ENCODE results near the gene TKT. TPM values are rescaled to one million over a fixed set of nuclear protein-coding genes. Genes with fewer than 3 reads are reported as not detected.
A peak's percentile ranks its signal among the peaks of the same experiment; 100 is the strongest.
"Not testable (repeated sequence)": the region's sequence is repeated elsewhere in the genome, so short reads cannot be mapped to it uniquely, and the experiment has no call there.

The TKT gene
- total RNA-seq, 1 donor from 2014 or later = 41.6 TPM

DNA sequence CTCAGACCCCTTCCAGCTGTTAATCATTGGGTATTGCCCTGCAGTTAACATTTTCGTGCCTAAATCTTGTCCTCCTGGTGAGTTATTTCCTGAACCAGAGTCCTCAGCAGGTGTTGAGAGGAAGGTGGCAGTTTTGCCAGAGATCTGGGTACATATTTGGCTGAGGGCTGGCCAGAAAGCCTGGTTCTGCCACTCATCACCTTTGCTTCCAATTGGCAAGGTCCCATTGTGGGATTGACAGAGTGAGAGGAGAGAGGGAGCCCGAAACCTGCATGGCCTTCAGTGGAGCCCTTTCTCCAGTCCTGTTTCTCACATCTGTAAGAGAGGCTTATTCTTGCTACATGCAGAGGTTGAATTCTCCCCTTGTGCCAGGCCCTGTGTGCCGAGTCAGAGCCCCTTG is 8.9 kb upstream of the TKT start:
- DNase-seq (peak; percentile 47), ATAC-seq (peak; percentile 80)
- intact Hi-C loops (cut with micrococcal nuclease) = no loop called here

DNA sequence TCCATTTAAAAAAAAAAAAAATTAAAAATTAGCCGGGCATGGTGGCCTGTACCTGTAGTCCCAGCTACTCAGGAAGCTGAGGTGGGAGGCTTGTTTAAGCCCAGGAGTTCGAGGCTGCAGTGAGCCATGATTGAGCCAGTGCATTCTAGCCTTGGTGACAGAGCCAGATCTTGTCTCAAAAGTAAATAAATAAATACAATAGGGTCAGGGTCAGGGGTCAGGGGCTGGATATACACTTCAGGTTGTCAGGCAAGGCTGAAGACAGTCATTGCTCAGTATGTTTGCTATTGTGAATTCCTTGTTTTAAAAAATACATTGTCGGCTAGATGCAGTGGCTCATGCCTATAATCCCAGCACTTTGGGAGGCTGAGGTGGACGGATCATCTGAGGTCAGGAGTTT is 8.1 kb upstream of the TKT start:
- DNase-seq (no peak), ATAC-seq (no peak)
- intact Hi-C loops (cut with micrococcal nuclease) = no loop called here

DNA sequence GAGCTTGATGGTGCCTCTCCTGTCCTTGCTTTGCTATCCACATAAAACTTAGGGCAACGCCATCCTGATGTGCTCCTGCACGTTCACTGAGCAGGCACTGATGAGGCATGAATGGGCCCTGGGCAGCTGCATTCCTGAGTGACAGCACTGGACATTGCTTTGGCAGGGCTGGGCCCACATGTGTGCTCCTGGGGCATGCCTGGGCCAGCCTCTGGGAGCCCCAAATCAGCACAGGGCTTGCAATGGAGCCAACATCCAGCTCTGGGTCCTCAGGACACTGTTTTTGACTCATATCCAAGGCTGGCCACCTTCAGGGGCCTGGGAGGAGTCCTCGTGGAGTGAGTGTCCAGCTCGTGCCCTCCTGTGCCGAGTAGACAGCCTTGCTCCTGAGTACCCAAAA is 5.9 kb upstream of the TKT start:
- ATAC-seq (no peak), DNase-seq (peak; percentile 48)
- intact Hi-C loops (cut with micrococcal nuclease) = no loop called here

DNA sequence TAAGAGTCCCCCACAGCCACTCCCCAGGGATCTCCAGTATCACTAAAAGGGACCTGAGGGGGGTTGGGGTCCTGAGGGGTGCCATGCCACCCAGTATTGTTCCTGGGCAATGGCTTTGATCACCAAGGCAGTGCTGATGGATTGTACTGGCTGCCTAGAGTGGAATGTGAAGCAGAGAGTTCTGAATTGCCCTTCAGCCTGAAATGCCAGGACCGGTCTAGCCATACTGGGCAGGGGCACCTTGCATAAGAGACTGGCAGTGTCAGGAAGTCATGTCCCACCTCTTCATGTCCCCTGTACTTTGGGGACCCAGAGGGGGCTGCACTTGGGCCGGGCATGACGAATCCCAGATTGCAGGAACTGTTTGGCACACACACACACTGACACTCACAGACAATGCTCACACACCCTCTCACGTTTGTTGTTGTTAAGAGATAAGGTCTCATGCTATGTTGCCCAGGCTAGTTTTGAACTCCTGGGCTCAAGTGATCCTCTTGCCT is 4.5 kb upstream of the TKT start:
- ATAC-seq (peak; percentile 41), DNase-seq (peak; percentile 53)
- intact Hi-C loops (cut with micrococcal nuclease) = no loop called here

DNA sequence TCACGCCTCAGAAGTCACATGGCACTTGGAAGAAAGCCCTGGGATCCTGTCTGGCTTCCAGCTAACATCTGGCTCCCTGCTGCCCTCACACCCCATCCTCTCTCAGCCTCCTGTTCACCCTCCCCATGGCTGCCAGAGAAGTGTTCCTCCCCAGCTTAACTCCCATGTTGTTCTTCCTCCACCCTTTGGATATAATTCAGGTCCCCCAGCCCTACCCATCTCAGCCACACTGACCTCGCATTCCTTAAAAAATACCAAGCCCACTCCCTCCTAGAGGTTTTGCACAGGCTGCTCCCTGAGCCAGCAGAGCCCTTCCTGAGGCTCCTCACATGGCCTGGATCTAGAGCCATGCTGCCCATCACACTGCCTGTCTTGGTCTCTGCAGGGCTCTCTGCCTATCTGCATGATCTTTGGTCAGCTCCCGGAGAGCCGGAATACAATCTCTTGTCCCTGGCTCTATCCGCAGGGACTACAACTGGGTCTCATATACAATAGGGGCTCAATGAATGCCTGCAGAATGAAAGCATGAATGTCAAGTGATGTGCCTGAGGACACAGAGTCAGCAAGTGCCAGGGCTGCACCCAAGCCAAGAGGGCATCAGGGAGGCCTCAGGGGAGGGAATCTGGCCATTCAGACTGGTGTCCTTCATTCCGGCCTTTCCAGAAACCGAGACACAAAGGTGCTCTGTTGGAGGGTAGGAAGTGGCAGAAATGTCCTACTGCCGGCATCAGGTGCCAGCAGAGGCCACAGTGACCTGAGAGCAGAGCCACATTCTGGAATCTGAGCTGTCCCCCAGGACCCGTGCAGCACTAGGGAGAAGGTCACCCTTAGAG is 3.8 kb upstream of the TKT start:
- peak; percentile 21 for ATAC-seq
- intact Hi-C loops (cut with micrococcal nuclease) = no loop called here

DNA sequence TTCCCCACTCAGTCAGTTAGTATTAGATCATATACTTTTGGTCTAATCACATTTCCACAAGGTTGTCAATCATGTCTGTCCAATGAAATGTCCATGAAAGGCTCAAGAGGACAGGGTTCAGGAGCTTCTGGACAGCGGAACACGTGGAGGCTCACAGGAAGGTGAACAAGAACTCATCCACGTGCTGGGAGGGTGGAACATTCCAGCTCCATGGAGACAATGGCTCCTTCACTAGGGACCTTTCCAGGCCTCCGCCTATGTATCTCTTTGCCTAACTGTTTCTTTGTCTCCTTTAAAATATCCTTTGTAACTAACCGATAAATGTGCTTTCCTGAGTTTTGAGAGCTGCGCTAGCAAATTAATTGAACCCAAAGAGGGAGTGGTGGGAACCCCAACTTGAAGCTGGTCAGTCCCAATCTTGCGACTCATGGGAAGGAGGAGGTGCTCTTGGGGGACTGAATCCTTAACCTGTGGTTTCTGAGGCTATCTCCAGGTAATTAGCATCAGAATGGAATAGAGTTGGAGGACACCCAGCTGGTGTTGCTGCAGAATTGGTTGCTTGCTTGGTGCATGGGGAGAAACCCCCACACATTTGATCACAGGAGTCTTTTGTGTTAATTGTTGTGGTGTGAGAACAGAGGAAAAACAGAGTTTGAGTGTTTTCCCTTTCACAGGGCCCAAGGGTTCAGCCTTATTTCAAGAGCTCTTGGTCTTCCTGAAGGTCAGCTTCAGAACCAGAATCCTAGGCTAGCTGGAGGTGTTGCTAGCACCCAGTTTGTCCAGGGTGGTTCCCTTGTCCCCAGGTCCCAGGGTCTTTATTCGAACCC is 3.0 kb upstream of the TKT start:
- DNase-seq = no peak
- intact Hi-C loops (cut with micrococcal nuclease) = no loop called here
- no peak for ATAC-seq

More for the DNA sequence above, 3.8 kb upstream of the TKT start:
- peak; percentile 55 for DNase-seq

DNA sequence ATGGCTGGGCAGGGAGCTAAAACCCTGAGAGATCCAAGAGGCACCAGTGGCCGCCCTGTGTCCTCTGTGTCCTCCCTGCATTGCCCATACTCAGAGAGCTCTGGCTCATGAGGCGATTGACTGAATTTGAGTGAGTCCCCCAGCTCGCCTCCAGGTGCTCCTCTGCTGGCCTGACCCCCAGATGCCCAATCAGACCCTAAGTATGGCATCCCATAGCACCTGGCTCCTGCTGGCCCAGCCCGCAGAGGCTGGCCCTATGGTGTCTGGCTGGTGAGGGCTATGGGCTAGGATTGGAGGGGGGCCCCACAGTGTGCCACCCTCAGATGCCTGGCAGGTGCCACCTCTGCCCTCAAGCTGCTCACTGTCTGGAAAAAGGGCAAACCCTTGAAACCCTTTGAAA is 1.6 kb upstream of the TKT start:
- ATAC-seq = no peak
- no peak for DNase-seq
- intact Hi-C loops (cut with micrococcal nuclease) = no loop called here

DNA sequence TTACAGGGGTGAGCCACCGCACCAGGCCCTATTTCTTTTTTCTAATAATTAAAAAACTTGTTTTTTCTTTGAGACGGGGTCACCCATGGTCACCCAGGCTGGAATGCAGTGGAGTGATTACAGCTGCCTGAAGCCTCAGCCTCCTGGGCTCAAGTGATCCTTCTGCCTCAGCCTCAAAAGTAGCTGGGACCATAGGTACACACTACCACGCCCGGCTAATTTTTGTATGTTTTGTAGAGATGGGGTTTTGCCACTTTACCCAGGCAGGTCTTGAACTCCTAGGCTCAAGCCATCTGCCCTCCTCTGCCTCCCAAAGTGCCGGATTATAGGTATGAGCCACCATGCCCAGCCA is 858 bp upstream of the TKT start:
- no peak for DNase-seq
- intact Hi-C loops (cut with micrococcal nuclease) = no loop called here
- no peak for ATAC-seq

DNA sequence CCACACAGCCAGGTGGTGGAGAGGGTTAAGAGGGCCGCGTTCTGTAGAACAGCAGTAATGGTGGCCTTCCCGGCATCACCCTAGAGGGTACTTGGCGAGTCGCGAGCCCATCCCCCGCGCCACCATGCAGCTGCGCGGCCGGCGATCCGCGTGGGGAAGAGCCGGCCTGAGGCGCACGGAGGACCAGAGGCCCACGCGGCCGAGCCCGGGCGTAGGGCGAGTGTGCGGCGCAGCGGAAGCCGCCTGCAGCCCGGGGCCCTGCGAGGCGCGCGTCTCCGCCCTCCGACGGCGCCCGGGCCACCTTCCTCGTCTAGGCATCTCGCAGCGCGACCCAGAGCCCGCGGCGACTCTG is 423 bp downstream of the TKT start:
- DNase-seq (peak; percentile 68), ATAC-seq (peak; percentile 46)
- intact Hi-C loops (cut with micrococcal nuclease) = no loop called here

DNA sequence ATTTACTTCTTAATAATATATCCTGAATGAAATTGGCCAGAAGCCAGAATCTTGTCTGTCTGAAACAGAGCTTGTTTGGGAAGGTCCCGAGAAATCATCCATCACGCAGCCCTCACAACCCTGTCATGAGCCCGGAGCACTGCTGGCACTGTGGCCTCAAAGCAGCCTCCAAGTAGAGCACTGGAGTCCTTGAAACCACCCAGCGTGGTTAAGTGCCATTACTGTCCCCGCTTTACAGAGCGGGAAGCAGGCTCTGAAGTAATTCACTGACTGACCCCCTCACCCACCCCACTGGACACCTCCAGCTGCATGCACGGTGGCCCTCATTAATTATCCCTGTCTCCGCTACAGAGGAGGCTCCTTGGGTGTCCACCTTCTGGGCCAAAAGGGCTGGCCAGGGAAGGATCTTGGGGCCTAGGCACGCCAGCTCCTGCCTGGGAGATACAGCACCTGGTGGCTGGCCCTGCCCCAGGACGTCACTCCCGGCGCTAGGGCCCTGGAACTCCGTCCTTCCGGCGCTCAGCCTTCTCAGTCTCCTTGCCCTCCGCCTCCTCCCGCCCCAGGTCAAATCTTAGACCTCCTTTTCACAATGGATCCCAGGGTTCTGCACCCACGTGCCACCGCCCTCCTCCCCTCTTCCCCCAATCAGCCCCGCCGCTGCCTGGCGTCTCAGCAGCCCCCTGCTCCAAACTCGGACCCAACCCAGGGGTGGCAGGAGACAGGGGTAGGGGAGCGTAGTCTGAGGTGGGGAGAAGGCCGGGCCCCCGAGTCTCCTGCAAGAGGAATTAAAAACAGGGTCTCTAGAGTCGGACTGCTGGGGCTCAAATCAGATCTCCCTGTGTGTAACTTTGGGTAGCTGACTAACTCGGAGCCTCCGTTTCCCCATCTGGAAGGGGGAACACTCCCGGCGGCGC is 1.1 kb downstream of the TKT start:
- ATAC-seq (peak; percentile 64), DNase-seq (peak; percentile 79)
- intact Hi-C loops (cut with micrococcal nuclease) = no loop called here

DNA sequence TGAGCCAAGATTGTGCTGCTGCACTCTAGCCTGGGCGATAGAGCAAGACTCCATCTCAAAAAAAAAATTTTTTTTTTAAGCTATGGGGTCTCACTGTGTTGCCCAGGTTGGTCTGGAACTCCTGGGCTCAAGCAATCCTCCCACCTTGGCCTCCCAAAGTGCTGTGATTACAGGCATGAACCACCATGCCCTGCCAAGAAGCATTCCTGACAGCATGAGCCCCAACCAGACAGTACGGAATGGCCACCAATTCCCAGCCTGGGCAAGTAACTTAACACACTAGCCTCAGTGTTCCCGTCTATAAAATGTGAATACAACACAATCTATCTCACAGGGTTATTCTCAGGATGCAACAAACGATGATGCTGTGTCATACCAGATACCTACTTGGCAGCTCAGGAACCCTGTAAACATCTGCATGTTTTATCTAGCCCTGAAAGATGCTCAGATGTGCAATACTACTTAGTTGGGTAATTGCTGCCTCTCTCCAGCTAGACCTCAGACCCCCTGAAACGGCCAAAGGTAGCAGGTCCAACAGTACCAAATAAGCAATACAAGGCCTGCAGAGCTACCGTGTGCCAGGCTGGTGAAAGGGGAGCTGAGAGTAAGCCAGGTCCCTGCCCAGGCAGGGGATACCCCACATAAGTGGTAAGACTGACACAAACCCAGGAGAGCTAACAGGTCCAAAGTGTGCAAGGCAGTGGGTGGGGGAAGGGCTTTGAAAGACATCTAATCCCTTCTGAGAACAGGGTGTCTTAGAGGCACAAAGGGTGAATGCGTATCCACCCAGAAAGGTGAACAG is 1.9 kb downstream of the TKT start:
- ATAC-seq = no peak
- DNase-seq = no peak
- intact Hi-C loops (cut with micrococcal nuclease) = no loop called here

DNA sequence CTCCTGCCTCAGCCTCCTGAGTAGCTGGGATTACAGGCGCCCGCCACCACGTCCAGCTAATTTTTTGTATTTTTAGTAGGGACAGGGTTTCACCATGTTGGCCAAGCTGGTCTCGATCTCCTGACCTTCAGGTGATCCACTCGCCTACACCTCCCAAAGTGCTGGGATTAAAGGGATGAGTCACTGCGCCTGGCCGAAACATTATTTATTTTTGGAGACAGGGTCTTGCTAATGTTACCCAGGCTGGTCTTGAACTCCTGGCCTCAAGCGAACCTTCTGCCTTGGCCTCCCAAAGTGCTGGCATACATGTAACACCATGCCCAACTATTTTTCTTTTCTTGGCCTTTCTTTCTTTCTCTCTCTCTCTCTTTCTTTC is 2.9 kb downstream of the TKT start:
- ATAC-seq; intact Hi-C loops (cut with micrococcal nuclease); DNase-seq: not testable (repeated sequence)

DNA sequence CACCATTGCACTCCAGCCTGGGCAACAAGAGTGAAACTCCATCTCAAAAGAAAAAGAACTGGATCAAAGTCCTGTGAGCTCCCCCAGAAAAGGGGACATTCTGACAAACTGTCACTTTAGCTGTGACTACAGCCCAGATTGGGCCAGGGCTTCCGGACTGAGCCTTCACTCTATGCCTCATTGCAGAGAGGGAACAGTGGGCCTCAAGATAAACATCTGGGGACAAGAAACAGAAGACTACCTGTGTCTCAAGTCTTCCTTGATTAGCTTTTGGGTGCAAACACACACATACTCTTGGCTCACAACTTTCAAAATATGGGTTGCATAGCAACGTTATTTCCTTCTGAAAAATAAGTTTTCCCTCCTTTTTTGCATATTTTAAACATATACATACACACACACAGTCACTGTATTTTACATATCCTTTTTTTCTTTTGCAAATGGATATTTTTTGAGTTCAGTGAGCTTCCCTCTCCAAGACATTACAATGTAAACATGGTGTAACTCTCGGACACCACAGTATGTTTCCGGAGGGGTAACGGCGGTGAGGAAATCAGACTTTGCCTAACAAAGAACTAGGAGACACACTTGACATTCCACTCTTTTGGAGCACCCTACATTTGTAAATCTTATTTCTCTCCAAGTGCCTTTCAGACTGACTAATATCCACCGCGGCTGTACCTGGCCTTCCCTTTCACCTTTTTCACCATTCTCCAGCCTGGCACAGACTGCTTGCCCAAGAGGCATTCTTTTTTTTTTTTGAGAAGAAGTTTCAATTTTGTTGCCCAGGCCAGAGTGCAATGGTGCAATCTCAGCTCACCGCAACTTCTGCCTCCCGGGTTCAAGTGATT is 3.5 kb downstream of the TKT start:
- ATAC-seq (no peak), DNase-seq (no peak)
- intact Hi-C loops (cut with micrococcal nuclease) = no loop called here

DNA sequence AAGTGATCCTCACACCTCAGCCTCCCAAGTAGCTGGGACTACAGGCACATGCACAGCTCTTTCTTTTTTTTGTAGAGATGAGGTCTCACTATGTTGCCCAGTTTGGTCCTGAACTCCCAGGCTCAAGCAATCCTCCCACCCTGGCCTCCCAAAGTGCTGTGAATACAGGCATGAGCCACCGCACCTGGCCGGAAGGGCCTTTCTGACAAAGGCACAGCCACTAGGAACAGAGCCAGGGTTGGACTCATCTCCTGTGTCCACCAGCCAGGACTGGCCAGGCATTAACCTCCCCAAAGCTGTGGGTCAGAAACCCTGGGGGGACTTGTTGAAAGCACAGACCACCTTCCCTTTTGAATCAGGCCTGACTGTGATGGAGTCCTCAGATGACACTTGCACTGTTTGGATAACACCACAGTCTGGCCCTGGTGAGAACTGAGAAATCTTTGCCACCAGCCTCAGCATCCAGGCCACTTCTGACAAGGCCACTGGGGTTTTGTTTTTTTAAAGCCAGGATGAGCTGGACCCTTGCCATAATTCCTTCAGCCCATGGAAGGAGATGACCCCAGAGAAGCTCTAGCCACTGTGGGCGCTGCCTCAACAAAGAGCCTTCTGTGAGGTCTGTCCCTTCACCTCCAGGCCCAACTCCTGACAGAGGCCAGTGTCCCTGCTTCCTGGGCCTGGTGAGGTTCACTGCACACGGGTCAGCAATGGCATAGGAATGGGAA is 4.8 kb downstream of the TKT start:
- intact Hi-C loops (cut with micrococcal nuclease) = no loop called here
- DNase-seq (no peak), ATAC-seq (no peak)

DNA sequence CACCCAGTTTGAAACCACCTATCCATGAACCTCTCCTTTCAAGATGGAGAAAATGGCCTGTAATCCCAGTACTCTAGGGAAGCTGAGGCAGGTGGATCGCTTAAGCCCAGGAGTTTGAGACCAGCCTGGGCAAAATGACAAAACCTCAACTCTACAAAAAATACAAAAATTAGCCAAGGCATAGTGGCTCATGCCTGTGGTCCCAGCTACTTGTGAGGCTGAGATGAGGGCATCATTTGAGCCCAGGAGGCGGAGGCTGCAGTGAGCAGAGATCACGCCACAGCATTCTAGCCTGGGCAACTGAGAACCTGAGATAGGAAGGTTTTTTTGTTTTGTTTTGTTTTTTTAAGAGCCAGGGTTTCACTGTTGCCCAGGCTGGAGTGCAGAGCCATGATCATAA is 5.4 kb downstream of the TKT start:
- ATAC-seq (no peak), DNase-seq (no peak)
- intact Hi-C loops (cut with micrococcal nuclease) = no loop called here

DNA sequence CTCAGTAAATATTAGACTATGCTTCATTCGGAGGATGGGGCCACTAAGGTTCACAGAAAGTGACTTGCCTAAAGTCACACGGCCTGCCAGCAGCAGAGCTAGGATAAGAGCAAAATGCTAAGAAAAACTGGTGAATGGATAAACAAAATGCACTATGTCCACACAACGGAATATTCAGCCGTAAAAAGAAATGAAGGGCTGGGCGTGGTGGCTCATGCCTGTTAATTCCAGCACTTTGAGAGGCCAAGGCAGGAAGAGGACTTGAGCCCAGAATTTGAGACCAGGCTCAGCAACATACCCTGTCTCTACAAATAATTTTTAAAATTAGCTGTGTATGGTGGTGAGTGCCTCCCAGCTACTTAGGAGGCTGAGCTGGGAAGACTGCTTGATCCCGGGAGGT is 7.7 kb downstream of the TKT start:
- ATAC-seq (no peak), DNase-seq (no peak)
- intact Hi-C loops (cut with micrococcal nuclease) = no loop called here

DNA sequence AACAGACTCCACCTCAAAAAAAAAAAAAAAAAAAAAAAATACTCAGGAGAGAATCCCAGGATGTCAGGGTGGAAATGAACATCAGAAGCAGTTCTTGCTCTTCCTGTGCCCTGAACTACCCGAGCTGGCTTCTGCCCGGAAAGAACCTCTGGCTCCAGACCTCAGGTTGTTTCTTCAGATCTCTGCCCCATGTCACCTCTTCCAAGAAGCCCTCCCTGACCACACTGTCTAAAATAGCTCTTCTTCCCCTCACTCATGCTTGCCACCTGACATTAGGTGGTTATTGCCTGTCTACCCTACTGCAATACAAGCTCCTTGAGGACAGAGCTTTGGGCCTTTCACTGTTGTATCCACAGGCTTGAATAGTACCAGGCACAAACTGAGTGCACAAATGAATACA is 8.2 kb downstream of the TKT start:
- DNase-seq (no peak), ATAC-seq (no peak)
- intact Hi-C loops (cut with micrococcal nuclease) = no loop called here
